ENCODE measurements around the gene C8G.

C8G gene

DNA sequence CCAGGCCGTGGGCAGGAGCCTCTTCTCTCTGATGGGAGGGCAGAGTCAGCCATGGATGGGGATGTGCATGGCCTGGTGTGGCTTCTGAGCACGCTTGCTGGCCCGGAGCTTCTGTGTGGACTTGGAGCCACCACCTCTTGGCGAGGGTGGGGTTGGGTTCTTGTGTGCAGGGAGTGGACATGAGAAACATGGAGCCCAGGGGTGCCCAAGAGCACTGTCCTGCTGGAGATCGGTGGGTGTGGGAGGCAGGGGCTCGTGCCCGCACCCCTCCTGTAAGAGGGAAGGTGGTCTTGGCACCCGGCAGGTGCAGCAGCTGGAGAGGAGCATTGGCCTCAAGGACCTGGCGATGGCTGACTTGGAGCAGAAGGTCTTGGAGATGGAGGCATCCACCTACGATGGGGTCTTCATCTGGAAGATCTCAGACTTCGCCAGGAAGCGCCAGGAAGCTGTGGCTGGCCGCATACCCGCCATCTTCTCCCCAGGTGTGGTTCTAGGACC is 24.3 kb upstream of the C8G start:
- no peak for DNase-seq (ENCODE audit: low spot score)

GRCh38 chr9:136921307-136921706 is 23.7 kb upstream of the C8G start:
- no peak for DNase-seq (ENCODE audit: low spot score)

DNA sequence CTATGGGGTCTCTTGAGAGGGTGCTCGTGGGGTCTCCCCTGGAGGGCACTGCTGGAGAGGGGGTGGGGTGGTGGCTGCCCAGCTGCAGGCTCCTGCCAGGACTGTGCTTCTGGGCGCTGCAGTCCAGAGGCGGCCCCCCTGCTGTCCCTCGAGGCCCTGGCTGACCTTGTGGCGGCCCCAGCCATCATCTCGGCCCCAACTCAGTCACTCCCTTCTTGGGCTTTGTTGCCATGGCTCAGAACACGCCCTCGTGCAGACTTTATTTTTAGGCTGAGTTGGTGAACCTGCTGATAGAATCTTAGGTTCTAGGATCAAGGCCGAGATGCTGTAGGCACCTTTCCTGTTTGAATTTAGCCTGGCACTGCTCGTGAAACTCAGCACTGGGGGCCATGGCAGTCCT is 23.3 kb upstream of the C8G start:
- no peak for DNase-seq (ENCODE audit: low spot score)

GRCh38 chr9:136922540-136922939 is 22.5 kb upstream of the C8G start:
- DNase-seq (ENCODE audit: low spot score): no peak

DNA sequence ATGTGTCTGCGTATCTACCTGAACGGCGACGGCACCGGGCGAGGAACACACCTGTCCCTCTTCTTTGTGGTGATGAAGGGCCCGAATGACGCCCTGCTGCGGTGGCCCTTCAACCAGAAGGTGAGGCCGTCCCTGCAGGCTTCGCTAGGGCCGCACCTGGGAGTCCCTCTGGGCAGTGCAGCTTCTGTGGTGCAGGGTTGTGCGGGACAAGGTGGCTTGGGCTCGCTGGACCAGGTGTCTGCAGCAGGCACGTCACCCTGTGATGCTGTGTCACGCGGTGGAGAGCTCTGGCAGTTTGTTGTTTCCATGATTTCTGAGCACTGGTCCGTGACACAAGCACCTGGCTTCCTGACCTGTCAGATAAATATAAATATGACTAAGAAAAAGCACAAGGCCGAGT is 21.2 kb upstream of the C8G start:
- DNase-seq (ENCODE audit: low spot score): no peak

DNA sequence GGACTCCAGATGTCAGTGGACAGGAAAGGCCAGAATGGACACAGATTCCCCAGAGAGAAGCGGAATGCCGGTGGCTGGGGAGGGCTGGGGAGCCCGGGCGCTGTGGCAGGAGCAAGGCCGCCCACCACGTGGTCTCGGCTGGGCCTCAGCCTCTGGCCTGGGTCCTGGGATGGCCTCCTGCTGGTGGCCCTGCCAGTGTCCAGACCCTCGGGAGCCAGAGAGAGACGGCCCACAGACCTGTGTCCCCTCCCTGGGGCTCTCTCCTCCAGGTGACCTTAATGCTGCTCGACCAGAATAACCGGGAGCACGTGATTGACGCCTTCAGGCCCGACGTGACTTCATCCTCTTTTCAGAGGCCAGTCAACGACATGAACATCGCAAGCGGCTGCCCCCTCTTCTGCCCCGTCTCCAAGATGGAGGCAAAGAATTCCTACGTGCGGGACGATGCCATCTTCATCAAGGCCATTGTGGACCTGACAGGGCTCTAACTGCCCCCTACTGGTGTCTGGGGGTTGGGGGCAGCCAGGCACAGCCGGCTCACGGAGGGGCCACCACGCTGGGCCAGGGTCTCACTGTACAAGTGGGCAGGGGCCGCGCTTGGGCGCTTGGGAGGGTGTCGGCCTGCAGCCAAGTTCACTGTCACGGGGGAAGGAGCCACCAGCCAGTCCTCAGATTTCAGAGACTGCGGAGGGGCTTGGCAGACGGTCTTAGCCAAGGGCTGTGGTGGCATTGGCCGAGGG is 19.5 kb upstream of the C8G start:
- no peak for DNase-seq (ENCODE audit: low spot score)

GRCh38 chr9:136926154-136926704 is 18.8 kb upstream of the C8G start:
- DNase-seq (ENCODE audit: low spot score): no peak

GRCh38 chr9:136926749-136927148 is 18.3 kb upstream of the C8G start:
- DNase-seq (ENCODE audit: low spot score): no peak

DNA sequence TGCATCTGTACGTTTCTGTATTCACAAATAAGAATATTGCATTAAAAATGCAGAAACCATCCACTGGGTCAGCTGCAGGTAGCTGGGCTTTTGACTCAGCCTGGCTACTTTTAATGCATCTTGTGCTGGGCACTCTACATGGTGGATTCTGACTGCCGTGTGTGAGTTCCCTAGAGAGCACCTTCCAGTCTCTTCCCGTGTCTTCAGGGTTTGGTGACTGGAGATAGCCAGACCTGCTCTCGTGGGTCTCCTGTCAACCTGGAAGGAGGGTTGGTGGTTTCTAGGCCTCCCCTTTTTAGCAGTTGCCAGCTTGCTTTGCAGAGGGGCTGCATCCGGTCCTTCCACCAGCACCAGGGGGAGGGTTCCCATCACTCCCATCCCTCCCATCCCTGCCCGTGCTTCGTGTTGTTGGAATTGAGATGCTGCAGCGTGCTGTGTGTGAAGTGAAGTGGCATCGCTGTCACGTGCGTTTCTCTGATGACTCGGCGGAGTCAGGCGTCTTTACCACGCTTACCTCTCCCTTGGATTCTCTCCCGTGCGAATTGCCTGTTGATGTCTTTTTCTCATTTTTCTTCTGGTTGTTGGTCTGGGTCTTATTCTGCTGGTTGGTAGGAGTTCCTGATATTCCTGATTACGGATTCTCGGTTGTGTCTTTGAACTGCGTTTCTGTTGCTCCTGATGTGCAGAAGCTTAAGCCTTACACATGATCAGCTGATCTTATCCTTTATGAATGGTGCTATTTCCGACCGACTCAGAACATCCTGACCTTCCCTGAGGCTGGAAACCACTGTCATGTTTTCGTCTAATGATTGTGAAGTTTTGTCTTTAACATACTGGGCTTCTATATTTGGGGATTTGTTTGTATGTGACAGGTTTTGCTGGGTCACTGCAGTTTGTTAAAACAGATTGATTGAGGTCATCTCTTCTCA is 17.4 kb upstream of the C8G start:
- DNase-seq (ENCODE audit: low spot score): no peak

DNA sequence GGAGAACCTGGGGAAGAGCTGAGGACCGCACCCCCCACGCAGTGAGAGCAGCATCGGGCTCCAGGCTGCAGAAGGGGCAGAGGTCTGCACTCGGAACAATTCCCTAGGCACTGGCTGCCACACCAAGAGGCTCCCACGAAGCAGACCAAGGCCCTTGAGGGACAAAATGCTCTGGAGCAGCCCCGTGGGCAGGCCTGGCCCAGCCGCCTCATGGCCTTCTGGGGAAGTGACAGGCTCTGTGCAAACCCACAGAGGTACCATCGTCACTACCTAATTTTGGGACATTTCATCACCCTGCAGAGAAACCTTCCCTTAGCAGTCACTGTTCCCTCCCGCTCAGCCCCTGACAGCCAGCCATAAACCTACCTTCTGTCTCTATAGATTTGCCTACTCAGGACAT is 16.5 kb upstream of the C8G start:
- no peak for DNase-seq (ENCODE audit: low spot score)

- DNase-seq (ENCODE audit: low spot score): no peak
Observed at GRCh38 chr9:136930014-136930413, 15.0 kb upstream of the C8G start.

GRCh38 chr9:136931611-136932130 is 13.4 kb upstream of the C8G start:
- no peak for DNase-seq (ENCODE audit: low spot score)

- DNase-seq (ENCODE audit: low spot score): no peak
Observed at GRCh38 chr9:136934277-136934676, 10.8 kb upstream of the C8G start.

- DNase-seq (ENCODE audit: low spot score): no peak
Observed at GRCh38 chr9:136935651-136936050, 9.4 kb upstream of the C8G start.

GRCh38 chr9:136936645-136937170 is 8.3 kb upstream of the C8G start:
- peak; percentile 27 for DNase-seq (ENCODE audit: low spot score)

- DNase-seq (ENCODE audit: low spot score): no peak
Observed at GRCh38 chr9:136937186-136938001, 7.6 kb upstream of the C8G start.

- no peak for DNase-seq (ENCODE audit: low spot score)
Observed at GRCh38 chr9:136939431-136939995, 5.5 kb upstream of the C8G start.

DNA sequence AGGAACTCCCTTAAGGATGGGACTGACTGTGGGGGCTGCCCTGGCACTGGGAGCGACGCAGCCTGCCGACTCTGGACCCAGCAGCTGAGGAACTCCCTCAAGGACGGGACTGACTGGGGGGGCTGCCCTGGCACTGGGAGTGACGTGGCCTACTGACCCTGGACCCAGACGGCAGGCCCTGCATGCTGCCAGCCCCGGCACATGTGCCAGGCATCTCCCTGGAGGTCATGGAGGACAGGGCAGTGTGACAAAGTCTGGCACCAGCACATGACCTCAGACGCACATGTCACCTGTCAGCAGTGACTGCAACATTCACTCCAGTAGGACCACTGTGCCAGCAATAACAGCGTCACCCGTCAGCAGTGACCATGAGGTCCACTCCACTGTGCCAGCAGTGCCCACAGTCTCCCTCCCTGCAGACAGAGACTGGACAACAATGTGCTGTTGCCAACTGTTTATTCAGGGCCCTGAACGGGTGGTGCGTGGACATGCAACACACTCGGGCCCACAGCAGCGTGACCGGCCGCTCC is 5.0 kb upstream of the C8G start:
- DNase-seq (ENCODE audit: low spot score): peak; percentile 89

- DNase-seq (ENCODE audit: low spot score): no peak
Observed at GRCh38 chr9:136940526-136941230, 4.4 kb upstream of the C8G start.
